ENCODE measurements around the gene ADCY2. TPM values are rescaled to one million over a fixed set of nuclear protein-coding genes. Genes with fewer than 3 reads are reported as not detected.

The ADCY2 gene
- total RNA-seq, 1 experiment from 2014 or later, result 31.3 TPM

DNA sequence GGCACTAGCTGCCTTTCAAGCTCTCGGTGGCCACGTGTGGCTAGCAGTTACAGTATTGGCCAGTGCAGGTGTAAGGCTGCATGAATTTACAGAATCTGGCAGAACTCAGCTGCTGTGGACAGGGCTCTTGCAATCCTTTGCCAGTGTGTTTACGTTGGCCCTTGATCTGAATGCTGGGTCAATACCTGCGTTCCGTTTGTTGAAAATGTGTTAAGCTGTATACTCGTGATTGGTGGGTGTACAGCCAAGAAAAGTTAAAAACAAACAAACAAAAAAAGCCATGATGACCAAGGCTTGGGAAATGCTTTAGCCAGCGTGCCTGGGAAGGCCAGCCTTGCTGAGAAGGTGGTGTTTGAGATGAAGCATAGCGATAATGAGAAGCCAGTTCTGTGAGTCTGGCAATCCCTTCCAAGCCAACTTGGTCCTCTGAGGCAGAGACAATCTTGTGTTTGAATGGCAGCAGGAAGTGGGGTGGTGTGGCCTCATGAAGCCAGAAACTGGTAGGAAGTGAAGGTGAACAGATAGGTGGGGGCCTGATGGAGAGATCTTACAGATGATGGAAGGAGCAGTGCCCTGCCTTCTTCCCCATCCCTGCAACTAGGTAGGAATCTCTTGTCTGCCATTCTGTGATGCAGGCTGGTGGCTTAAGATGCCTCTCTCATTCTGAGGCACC is 455.8 kb downstream of the ADCY2 start:
- Histone ChIP-seq H2BK120ac (ENCODE audit: low read depth, low read length, poor library complexity, severe bottlenecking) (no peak overlapping the region), H4K8ac (replicated peaks; ENCODE audit: insufficient read length, low read depth, low read length) (no peak overlapping the region), H3K79me1 (ENCODE audit: insufficient read depth, low read depth, low read length, poor library complexity, severe bottlenecking) (no peaks in the 10 kb centered on the region), H3K79me2 (ENCODE audit: insufficient read depth, low read length) (no peaks in the 10 kb centered on the region), H3K27me3 (ENCODE audit: insufficient read depth, low read length) (peaks cover 4% of the 10 kb centered on the region; the same call in 1 of the 2 replicates), H4K5ac (ENCODE audit: insufficient read length, low read depth, low read length) (no peak overlapping the region), H2BK15ac (ENCODE audit: low read depth, low read length) (no peak overlapping the region), H2AK5ac (ENCODE audit: insufficient read length, low read length) (no peak overlapping the region), H3K9ac (ENCODE audit: extremely low read depth, insufficient read length, low read length) (no peak overlapping the region), H3K23me2 (ENCODE audit: insufficient read length, low read depth, low read length, poor library complexity, severe bottlenecking) (peaks cover 13% of the 10 kb centered on the region), H3K9me3 (ENCODE audit: control insufficient read depth, low read depth, low read length) (no peaks in the 10 kb centered on the region), H3K56ac (ENCODE audit: insufficient read length, low read depth, low read length) (no peak overlapping the region), H4K91ac (ENCODE audit: insufficient read length, low read depth, low read length) (no peak overlapping the region), H2BK20ac (ENCODE audit: low read depth, low read length, poor library complexity, severe bottlenecking) (no peak overlapping the region), H2BK12ac (ENCODE audit: insufficient read length, low read depth, low read length) (no peak overlapping the region), H3K4ac (ENCODE audit: low read depth, low read length) (no peak overlapping the region), H3T11ph (ENCODE audit: low read length) (no peak overlapping the region), H3K14ac (ENCODE audit: insufficient read depth, low read length) (no peak overlapping the region), H4K20me1 (ENCODE audit: control insufficient read depth, insufficient read depth, insufficient read length) (no peaks in the 10 kb centered on the region), H3K18ac (ENCODE audit: insufficient read length, low read depth, low read length) (peak overlapping the region; percentile 16), H3K23ac (ENCODE audit: insufficient read length, low read depth, low read length) (no peak overlapping the region), H2BK5ac (ENCODE audit: insufficient read length, low read length) (no peak overlapping the region), H3K27ac (ENCODE audit: insufficient read length, low read depth, low read length) (no peak overlapping the region), H2AFZ (ENCODE audit: low read length) (no peak overlapping the region), H3K4me1 (ENCODE audit: insufficient read depth, low read length) (no peaks in the 10 kb centered on the region), H3K4me2 (ENCODE audit: insufficient read depth, insufficient read length, low read length) (peak overlapping the region; percentile 52)
- TF ChIP-seq, protein P1, sequence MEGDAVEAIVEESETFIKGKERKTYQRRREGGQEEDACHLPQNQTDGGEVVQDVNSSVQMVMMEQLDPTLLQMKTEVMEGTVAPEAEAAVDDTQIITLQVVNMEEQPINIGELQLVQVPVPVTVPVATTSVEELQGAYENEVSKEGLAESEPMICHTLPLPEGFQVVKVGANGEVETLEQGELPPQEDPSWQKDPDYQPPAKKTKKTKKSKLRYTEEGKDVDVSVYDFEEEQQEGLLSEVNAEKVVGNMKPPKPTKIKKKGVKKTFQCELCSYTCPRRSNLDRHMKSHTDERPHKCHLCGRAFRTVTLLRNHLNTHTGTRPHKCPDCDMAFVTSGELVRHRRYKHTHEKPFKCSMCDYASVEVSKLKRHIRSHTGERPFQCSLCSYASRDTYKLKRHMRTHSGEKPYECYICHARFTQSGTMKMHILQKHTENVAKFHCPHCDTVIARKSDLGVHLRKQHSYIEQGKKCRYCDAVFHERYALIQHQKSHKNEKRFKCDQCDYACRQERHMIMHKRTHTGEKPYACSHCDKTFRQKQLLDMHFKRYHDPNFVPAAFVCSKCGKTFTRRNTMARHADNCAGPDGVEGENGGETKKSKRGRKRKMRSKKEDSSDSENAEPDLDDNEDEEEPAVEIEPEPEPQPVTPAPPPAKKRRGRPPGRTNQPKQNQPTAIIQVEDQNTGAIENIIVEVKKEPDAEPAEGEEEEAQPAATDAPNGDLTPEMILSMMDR (conservative IDR thresholded peaks at IDR 0.05), result no peak
- no CpG with 5 or more reads among the region's 8 CpGs for WGBS (ENCODE audit: extremely low coverage, insufficient read length, low lambda C conversion rate)
- DNase-seq, result no peak
- no peak overlapping the region for H3K27ac Mint-ChIP-seq
- peaks cover 0 to 15% (median 4%) of the 10 kb centered on the region in 3 experiments; a peak in 3 of 7 replicates for H3K36me3 Mint-ChIP-seq (ENCODE audit: insufficient read depth in 1 of 3, low read depth in 3 of 3)
- H3K27me3 Mint-ChIP-seq (ENCODE audit: low read depth), result peaks cover 35% of the 10 kb centered on the region
- H3K9me3 Mint-ChIP-seq, result peaks cover 2 to 7% of the 10 kb centered on the region in 2 experiments; a peak in 3 of 5 replicates
- H3K4me1 Mint-ChIP-seq, result peaks cover 11 to 14% of the 10 kb centered on the region in 2 experiments
- peak overlapping the region; percentile 72 to 95; a peak in 4 of 5 replicates for H3K4me3 Mint-ChIP-seq

Measured in H9 (cell line).